DND-41 (cell line): ENCODE results near the gene SHROOM3.

Experiments
- EZH2 ChIP-seq: IDR thresholded peaks from 3 replicates; pipeline ENCODE4 v1.6.1; 2012; ENCODE audit warnings: borderline replicate concordance, low read depth, mild to moderate bottlenecking, moderate library complexity, low read length, inconsistent platforms; ENCODE audit not compliant: severe bottlenecking
- TF ChIP-seq, protein P1 (sequence below): IDR thresholded peaks from 2 replicates; pipeline ENCODE4 v1.5.1; 2012; ENCODE audit warnings: borderline replicate concordance, low read length, moderate library complexity, mild to moderate bottlenecking; ENCODE audit not compliant: poor library complexity, severe bottlenecking; ENCODE audit errors: extremely low read depth

- TF ChIP-seq, protein P1, sequence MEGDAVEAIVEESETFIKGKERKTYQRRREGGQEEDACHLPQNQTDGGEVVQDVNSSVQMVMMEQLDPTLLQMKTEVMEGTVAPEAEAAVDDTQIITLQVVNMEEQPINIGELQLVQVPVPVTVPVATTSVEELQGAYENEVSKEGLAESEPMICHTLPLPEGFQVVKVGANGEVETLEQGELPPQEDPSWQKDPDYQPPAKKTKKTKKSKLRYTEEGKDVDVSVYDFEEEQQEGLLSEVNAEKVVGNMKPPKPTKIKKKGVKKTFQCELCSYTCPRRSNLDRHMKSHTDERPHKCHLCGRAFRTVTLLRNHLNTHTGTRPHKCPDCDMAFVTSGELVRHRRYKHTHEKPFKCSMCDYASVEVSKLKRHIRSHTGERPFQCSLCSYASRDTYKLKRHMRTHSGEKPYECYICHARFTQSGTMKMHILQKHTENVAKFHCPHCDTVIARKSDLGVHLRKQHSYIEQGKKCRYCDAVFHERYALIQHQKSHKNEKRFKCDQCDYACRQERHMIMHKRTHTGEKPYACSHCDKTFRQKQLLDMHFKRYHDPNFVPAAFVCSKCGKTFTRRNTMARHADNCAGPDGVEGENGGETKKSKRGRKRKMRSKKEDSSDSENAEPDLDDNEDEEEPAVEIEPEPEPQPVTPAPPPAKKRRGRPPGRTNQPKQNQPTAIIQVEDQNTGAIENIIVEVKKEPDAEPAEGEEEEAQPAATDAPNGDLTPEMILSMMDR = no peak
- no peak for TF ChIP-seq EZH2
These were observed 281.0 kb downstream of the SHROOM3 start for GRCh38 chr4:76716020-76716419.
